Lower leg skin (tissue), 3 donors: ENCODE results near the gene DUS2.

ENCODE experiments used
- POLR2A ChIP-seq, 2 donors: fragments of 450-650 bp; IDR thresholded peaks; one replicate each; pipeline ENCODE4 v1.6.1; 2016 to 2017; ENCODE audit warnings: antibody characterized with exemption in 2 of 2, mild to moderate bottlenecking in 1 of 2, moderate library complexity in 1 of 2
- TF ChIP-seq, protein P1 (sequence below), 3 donors: fragments of 450-650 bp; IDR thresholded peaks; one replicate each; pipeline ENCODE4 v1.5.1; 2016; ENCODE audit warnings: antibody characterized with exemption in 3 of 3, mild to moderate bottlenecking in 3 of 3, moderate library complexity in 2 of 3

DNA sequence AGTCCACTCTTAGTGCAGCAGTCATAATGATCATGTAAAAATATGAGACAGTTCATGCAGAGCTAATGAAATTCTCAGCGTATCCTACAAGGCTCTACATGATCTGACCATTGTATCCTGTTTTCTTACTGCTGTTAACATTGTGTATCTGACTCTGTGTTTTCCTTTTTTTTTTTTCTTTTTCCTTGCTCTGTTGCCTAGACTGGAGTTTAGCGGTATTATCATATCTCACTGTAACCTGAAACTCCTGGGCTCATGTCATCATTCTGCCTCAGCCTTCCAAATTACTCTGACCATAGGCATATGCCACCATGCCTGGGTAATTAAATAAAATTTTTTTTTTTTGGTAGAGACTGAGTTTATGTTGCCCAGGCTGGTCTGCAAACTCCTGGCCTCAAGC lies 12.1 kb downstream of the DUS2 start:
- TF ChIP-seq POLR2A (IDR thresholded peaks at IDR 0.05): no peak
- TF ChIP-seq, protein P1, sequence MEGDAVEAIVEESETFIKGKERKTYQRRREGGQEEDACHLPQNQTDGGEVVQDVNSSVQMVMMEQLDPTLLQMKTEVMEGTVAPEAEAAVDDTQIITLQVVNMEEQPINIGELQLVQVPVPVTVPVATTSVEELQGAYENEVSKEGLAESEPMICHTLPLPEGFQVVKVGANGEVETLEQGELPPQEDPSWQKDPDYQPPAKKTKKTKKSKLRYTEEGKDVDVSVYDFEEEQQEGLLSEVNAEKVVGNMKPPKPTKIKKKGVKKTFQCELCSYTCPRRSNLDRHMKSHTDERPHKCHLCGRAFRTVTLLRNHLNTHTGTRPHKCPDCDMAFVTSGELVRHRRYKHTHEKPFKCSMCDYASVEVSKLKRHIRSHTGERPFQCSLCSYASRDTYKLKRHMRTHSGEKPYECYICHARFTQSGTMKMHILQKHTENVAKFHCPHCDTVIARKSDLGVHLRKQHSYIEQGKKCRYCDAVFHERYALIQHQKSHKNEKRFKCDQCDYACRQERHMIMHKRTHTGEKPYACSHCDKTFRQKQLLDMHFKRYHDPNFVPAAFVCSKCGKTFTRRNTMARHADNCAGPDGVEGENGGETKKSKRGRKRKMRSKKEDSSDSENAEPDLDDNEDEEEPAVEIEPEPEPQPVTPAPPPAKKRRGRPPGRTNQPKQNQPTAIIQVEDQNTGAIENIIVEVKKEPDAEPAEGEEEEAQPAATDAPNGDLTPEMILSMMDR (IDR thresholded peaks at IDR 0.05): no peak
